DND-41 (cell line): Measurements from ENCODE around the gene CD69.

Source experiments
- ATAC-seq: fragments of 200-7000 bp; cut with Tn5 transposase; 3 replicates; pipeline ENCODE4 v1.9.1; 2021; ENCODE audit warnings: low read depth; ENCODE audit not compliant: insufficient read depth
- DNase-seq: peaks from one replicate; pipeline ENCODE4 v3.0.0-alpha.2; 2020
- H2AFZ ChIP-seq: 2 replicates; pipeline ENCODE4 v1.6.0; 2012; ENCODE audit warnings: low read depth, low read length
- H3K27ac ChIP-seq: 2 replicates; pipeline ENCODE4 v1.5.1; 2012; ENCODE audit warnings: low read length, inconsistent platforms
- H3K27me3 ChIP-seq: fragments of 200-600 bp; sonication (generic); 2 replicates; pipeline ENCODE4 v1.6.0; 2012; ENCODE audit warnings: low read length, mild to moderate bottlenecking, inconsistent platforms; ENCODE audit not compliant: insufficient read depth, poor library complexity
- H3K36me3 ChIP-seq: 2 replicates; pipeline ENCODE4 v1.5.1; 2012; ENCODE audit warnings: low read length, inconsistent platforms; ENCODE audit not compliant: insufficient read depth
- H3K4me1 ChIP-seq: 2 replicates; pipeline ENCODE4 v1.5.1; 2012; ENCODE audit warnings: mild to moderate bottlenecking, low read length; ENCODE audit not compliant: insufficient read depth
- H3K4me2 ChIP-seq: 2 replicates; pipeline ENCODE4 v1.6.0; 2012; ENCODE audit warnings: mild to moderate bottlenecking, moderate library complexity, low read length, inconsistent platforms; ENCODE audit not compliant: insufficient read depth
- H3K4me3 ChIP-seq, 2 experiments: fragments of 200-600 bp in 1 of 2; shearing (Covaris generic) in 1 of 2; 2 replicates each; pipeline ENCODE4 v1.5.1; 2012 to 2016; ENCODE audit warnings: inconsistent platforms in 2 of 2, low read length in 2 of 2, mild to moderate bottlenecking in 2 of 2, low read depth in 1 of 2, moderate library complexity in 1 of 2
- H3K79me2 ChIP-seq: 2 replicates; pipeline ENCODE4 v1.6.0; 2012; ENCODE audit warnings: low read length, inconsistent platforms; ENCODE audit not compliant: insufficient read depth
- H3K9ac ChIP-seq: 2 replicates; pipeline ENCODE4 v1.6.0; 2012; ENCODE audit warnings: low read depth, mild to moderate bottlenecking, inconsistent platforms, low read length, moderate library complexity
- H3K9me3 ChIP-seq: 2 replicates; pipeline ENCODE4 v1.5.1; 2012; ENCODE audit warnings: low read length, moderate library complexity, mild to moderate bottlenecking, inconsistent platforms; ENCODE audit not compliant: insufficient read depth, severe bottlenecking
- H4K20me1 ChIP-seq: 2 replicates; pipeline ENCODE4 v1.6.0; 2012; ENCODE audit warnings: low read length; ENCODE audit not compliant: insufficient read depth
- EZH2 ChIP-seq: IDR thresholded peaks from 3 replicates; pipeline ENCODE4 v1.6.1; 2012; ENCODE audit warnings: borderline replicate concordance, low read depth, mild to moderate bottlenecking, moderate library complexity, low read length, inconsistent platforms; ENCODE audit not compliant: severe bottlenecking
- TF ChIP-seq, protein P1 (sequence below): IDR thresholded peaks from 2 replicates; pipeline ENCODE4 v1.5.1; 2012; ENCODE audit warnings: borderline replicate concordance, low read length, moderate library complexity, mild to moderate bottlenecking; ENCODE audit not compliant: poor library complexity, severe bottlenecking; ENCODE audit errors: extremely low read depth

Gene CD69

DNA sequence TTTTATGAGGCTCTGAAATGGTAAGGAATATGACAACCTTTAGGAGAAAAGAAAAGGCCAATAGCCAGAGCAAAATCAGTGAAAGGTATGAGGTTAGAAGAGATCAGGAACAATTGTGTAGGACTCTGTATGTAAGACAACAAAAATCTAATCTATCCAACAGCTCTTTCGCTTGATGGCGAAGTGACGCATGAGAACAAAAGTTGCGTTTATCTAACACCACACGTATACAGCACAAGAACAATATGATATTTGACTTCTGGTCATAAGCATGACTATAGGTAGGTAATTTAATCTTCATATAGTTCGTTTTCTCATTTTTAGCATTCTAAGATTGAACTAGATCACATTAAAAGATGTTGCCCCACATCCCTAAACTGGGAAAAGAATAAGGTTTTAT, 29.3 kb downstream of the CD69 start:
- Histone ChIP-seq H3K4me2 (no peak overlapping the region), H4K20me1 (no peaks in the 10 kb centered on the region), H3K36me3 (no peaks in the 10 kb centered on the region), H3K4me3 (no peak overlapping the region), H3K4me1 (no peaks in the 10 kb centered on the region), H3K9me3 (no peaks in the 10 kb centered on the region), H3K79me2 (no peaks in the 10 kb centered on the region), H3K27me3 (no peaks in the 10 kb centered on the region), H2AFZ (no peak overlapping the region), H3K9ac (no peak overlapping the region), H3K27ac (no peak overlapping the region)
- no peak for TF ChIP-seq EZH2
- TF ChIP-seq, protein P1, sequence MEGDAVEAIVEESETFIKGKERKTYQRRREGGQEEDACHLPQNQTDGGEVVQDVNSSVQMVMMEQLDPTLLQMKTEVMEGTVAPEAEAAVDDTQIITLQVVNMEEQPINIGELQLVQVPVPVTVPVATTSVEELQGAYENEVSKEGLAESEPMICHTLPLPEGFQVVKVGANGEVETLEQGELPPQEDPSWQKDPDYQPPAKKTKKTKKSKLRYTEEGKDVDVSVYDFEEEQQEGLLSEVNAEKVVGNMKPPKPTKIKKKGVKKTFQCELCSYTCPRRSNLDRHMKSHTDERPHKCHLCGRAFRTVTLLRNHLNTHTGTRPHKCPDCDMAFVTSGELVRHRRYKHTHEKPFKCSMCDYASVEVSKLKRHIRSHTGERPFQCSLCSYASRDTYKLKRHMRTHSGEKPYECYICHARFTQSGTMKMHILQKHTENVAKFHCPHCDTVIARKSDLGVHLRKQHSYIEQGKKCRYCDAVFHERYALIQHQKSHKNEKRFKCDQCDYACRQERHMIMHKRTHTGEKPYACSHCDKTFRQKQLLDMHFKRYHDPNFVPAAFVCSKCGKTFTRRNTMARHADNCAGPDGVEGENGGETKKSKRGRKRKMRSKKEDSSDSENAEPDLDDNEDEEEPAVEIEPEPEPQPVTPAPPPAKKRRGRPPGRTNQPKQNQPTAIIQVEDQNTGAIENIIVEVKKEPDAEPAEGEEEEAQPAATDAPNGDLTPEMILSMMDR, result no peak
- ATAC-seq (no peak), DNase-seq (no peak)

DNA sequence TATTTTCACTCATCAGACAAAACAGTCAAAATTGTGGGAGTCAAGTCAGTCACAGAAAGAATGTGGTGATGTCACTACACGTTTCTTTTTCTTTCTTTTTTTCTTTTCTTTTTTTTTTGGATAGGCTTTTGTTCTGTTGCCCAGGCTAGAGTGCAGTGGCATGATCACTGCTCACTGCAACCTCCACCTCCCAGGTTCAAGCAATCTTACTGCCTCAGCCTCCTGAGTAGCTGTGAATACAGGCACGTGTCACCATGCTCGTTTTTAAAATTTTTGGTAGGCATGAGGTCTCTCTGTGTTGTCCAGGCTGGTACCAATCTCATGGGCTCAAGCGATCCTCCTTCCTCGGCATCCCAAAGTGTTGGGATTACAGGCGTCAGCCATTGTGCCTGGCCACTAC, 30.1 kb downstream of the CD69 start:
- Histone ChIP-seq H3K4me2 (no peak overlapping the region), H3K27me3 (no peaks in the 10 kb centered on the region), H3K9me3 (no peaks in the 10 kb centered on the region), H3K36me3 (no peaks in the 10 kb centered on the region), H3K9ac (no peak overlapping the region), H2AFZ (no peak overlapping the region), H4K20me1 (no peaks in the 10 kb centered on the region), H3K4me3 (no peak overlapping the region), H3K79me2 (no peaks in the 10 kb centered on the region), H3K27ac (no peak overlapping the region), H3K4me1 (no peaks in the 10 kb centered on the region)
- DNase-seq (no peak), ATAC-seq (no peak)
- no peak for TF ChIP-seq EZH2
- TF ChIP-seq, protein P1, result no peak

DNA sequence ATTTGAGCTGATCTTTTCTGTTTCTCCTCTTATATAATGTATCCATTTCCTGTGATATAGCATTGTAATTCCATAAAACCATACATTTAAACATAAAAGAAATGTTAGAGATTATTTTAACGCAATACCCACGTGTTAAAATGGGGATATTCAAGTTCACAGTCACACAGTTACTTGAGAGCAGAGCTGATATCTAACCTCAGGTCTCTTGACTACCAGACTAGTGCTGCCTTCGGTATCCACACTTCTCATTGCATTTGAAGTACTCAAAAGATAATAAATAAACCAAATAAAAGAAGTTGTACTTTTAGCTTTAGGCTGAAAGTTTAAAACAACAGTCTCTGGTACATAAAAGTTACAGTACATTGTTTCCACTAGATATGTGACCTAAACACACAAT, 30.7 kb downstream of the CD69 start:
- no peak for DNase-seq
- Histone ChIP-seq H3K36me3 (no peaks in the 10 kb centered on the region), H3K27ac (no peak overlapping the region), H2AFZ (no peak overlapping the region), H3K9ac (no peak overlapping the region), H3K79me2 (no peaks in the 10 kb centered on the region), H3K27me3 (no peaks in the 10 kb centered on the region), H3K4me1 (no peaks in the 10 kb centered on the region), H3K4me3 (no peak overlapping the region), H3K4me2 (no peak overlapping the region), H4K20me1 (no peaks in the 10 kb centered on the region), H3K9me3 (no peaks in the 10 kb centered on the region)
- ATAC-seq, result no peak
- TF ChIP-seq EZH2, result no peak
- TF ChIP-seq, protein P1, result no peak

DNA sequence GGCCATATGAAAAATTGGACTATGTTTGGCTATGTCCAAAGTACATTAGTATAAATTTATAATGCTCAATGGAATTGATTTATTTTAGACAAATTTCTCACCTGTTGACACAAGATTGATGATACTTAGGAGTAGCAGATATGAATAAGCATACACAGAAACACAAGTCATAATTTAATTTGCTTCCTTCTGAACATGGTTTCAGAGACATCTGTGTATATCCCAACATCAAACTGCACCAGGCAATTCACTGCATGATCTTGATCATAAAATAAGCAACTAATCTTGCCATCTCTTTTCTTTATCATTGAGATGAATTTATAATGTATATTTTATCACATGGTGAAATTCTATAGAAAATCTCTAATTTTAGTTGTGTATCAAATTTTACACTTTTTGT, 31.6 kb downstream of the CD69 start:
- Histone ChIP-seq H3K27me3 (no peaks in the 10 kb centered on the region), H3K9me3 (no peaks in the 10 kb centered on the region), H3K79me2 (no peaks in the 10 kb centered on the region), H3K4me1 (no peaks in the 10 kb centered on the region), H3K9ac (no peak overlapping the region), H3K4me3 (no peak overlapping the region), H4K20me1 (no peaks in the 10 kb centered on the region), H3K27ac (no peak overlapping the region), H2AFZ (no peak overlapping the region), H3K36me3 (no peaks in the 10 kb centered on the region), H3K4me2 (no peak overlapping the region)
- ATAC-seq (no peak), DNase-seq (no peak)
- no peak for TF ChIP-seq EZH2
- TF ChIP-seq, protein P1, result no peak
